CD8-positive, alpha-beta memory T cell (primary cell): ENCODE results near the gene PTGDR2. TPM values are rescaled to one million over a fixed set of nuclear protein-coding genes. Genes with fewer than 3 reads are reported as not detected.
A peak's percentile ranks its signal among the peaks of the same experiment; 100 is the strongest.

Experiments used
- CTCF ChIA-PET: fragments of 350-600 bp; sonication (Branson Sonifier 250); formaldehyde crosslinking; loops from one replicate; lab custom pipeline; 2021; ENCODE audit warnings: antibody characterized with exemption; lab: Charles Lee
- POLR2A ChIA-PET: fragments of 350-600 bp; sonication (Branson Sonifier 250); formaldehyde crosslinking; loops from one replicate; lab custom pipeline; 2021; ENCODE audit warnings: antibody characterized with exemption; lab: Charles Lee
- DNase-seq, 5 donors: peaks; one replicate each; pipeline versions ENCODE4 v3.0.0 to v3.0.0-alpha.2; 2020 to 2022; ENCODE audit warnings: mixed read lengths in 1 of 5
- H3K27ac ChIP-seq: one replicate; pipeline ENCODE4 v1.7.0; 2013; ENCODE audit warnings: low read depth, mild to moderate bottlenecking, low read length, moderate library complexity
- H3K27me3 ChIP-seq: 2 replicates; pipeline ENCODE4 v1.7.0; 2013; ENCODE audit warnings: low read length, mild to moderate bottlenecking; ENCODE audit not compliant: insufficient read depth, poor library complexity, severe bottlenecking
- H3K36me3 ChIP-seq: 2 replicates; pipeline ENCODE4 v1.7.0; 2013; ENCODE audit warnings: mild to moderate bottlenecking, low read length, moderate library complexity; ENCODE audit not compliant: insufficient read depth
- H3K4me1 ChIP-seq: 2 replicates; pipeline ENCODE4 v1.7.0; 2013; ENCODE audit warnings: mild to moderate bottlenecking, low read length, moderate library complexity; ENCODE audit not compliant: insufficient read depth
- H3K4me3 ChIP-seq: 2 replicates; pipeline ENCODE4 v1.7.0; 2013; ENCODE audit warnings: mild to moderate bottlenecking, low read length
- H3K9me3 ChIP-seq: 2 replicates; pipeline ENCODE4 v1.7.0; 2013; ENCODE audit warnings: mild to moderate bottlenecking, low read length
- H3K27ac Mint-ChIP-seq, 8 donors: one replicate each; pipeline ENCODE4 v1.8.0; 2020 to 2021; ENCODE audit warnings: mixed read lengths in 8 of 8, mild to moderate bottlenecking in 6 of 8, inconsistent platforms in 3 of 8, moderate library complexity in 3 of 8
- H3K27me3 Mint-ChIP-seq, 2 donors: one replicate each; pipeline ENCODE4 v1.8.0; 2020 to 2021; ENCODE audit warnings: mixed read lengths in 2 of 2, mild to moderate bottlenecking in 1 of 2, moderate library complexity in 1 of 2
- H3K36me3 Mint-ChIP-seq, 3 donors: one replicate each; pipeline ENCODE4 v1.8.0; 2020 to 2021; ENCODE audit warnings: mixed read lengths in 3 of 3, inconsistent platforms in 1 of 3, mild to moderate bottlenecking in 1 of 3
- H3K4me1 Mint-ChIP-seq, 3 donors: one replicate each; pipeline ENCODE4 v1.8.0; 2020 to 2021; ENCODE audit warnings: mixed read lengths in 3 of 3, inconsistent platforms in 1 of 3, mild to moderate bottlenecking in 1 of 3
- H3K4me3 Mint-ChIP-seq, 7 donors: one replicate each; pipeline ENCODE4 v1.8.0; 2020 to 2021; ENCODE audit warnings: mixed read lengths in 7 of 7, mild to moderate bottlenecking in 6 of 7, moderate library complexity in 4 of 7, inconsistent platforms in 2 of 7
- H3K9me3 Mint-ChIP-seq, 5 donors: one replicate each; pipeline ENCODE4 v1.8.0; 2020 to 2022; ENCODE audit warnings: mixed read lengths in 5 of 5, mild to moderate bottlenecking in 3 of 5, moderate library complexity in 2 of 5, inconsistent platforms in 1 of 5
- polyA plus RNA-seq: library from polyadenylated mRNA; unstranded; fragments of 300-500 nt; fragmentation: Illumina TruSeq; gene quantifications from one replicate; pipeline ENCODE4 v1.2.3, GENCODE V29; 2021
- total RNA-seq, 2 experiments: library from RNA; stranded (reverse); gene quantifications; one replicate each; pipeline ENCODE4 v1.2.3, GENCODE V29; 2021

Gene PTGDR2
- total and polyA plus RNA-seq, 3 experiments from 2014 or later, result 0.28 to 2.2 (median 0.42) TPM

DNA sequence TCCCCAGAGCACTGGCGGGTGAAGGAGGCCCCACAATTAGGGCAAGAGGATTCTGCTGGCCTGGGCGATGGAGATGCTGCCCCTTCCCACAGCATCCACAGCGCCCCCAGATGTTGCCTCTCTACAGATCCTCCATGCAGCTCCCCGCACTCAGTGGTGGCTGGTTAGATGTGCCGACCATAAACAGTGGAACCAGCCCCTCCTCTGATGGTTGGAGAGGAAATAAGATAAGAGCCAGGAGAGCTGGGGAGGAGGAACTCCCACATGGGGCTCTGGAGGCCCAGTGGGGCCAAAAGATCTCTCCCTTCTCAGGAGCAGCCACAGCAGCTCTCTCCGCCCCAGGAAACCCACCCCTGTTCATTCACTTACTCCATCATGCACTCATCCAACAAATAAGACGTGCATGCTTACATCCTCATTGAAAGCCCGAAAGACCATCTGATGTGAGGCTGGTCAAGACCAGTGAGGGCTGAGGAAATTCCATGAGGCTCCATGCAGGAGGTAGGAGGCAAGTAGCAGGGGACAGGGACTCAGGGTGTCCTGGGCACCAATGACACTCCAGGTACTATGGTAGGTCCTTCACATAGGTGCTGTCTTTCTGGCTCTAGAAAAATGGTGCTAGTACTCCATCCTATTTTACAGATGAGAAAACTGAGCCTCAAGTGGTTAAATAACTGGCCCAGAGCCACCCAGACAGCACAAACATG lies 1.5 kb downstream of the PTGDR2 start:
- H3K27me3 Mint-ChIP-seq, result no peaks in the 10 kb centered on the region
- POLR2A ChIA-PET, result no interaction called here

DNA sequence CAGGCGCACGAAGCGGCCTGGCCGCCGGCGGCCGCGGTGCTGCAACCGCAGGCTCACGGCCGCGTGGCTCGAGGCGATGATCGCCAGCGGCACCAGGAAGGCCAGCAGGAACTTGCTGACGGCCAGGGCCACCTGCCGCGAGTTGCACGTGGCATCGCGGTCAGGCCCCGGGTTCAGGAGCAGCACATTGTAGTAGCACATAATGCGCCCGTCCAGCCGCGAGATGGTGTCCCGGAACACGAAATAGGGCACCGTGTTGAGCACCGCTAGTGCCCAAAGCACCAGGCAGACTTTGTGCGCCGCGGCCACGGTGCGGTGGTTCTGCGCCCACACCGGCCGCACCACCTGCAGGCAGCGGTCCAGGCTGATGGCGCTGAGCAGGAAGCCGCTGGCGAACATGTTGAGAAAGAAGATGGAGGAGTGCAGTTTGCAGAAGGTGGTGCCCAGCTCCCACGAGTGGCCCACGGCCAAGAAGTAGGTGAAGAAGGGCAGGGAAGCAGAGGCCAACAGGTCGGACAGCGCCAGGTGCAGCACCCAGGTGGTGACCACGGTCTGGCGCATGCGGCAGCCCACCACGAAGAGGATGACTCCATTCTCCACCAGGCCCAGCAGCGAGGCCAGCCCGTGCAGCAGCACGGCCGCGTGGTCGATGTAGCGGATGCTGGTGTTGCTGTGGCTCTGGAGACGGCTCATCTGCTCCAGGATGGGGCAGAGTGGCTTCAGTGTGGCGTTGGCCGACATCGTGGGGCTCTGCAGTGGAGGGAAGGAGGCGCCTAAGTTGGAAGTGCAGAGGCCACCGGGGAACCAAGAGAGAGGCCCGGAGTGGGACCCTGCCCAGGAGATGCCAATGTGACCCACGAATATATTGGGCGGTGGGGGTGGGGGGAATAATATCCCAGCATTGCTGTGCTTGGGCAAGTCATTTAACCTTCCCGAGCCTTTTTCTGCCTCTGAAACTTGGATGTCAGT lies 2.5 kb downstream of the PTGDR2 start:
- Mint-ChIP-seq H3K27me3 (no peaks in the 10 kb centered on the region), H3K4me1 (peaks cover 5 to 25% (median 23%) of the 10 kb centered on the region in 3 donors), H3K36me3 (peaks cover 8 to 43% (median 14%) of the 10 kb centered on the region in 3 donors), H3K9me3 (no peaks in the 10 kb centered on the region), H3K27ac (no peak overlapping the region), H3K4me3 (no peak overlapping the region)
- Histone ChIP-seq H3K4me3 (no peak overlapping the region), H3K36me3 (peaks cover 12% of the 10 kb centered on the region), H3K4me1 (peaks cover 1% of the 10 kb centered on the region), H3K9me3 (no peaks in the 10 kb centered on the region), H3K27me3 (no peaks in the 10 kb centered on the region), H3K27ac (peak overlapping the region; percentile 38)
- ChIA-PET CTCF (interaction anchor here (1.3 to 2.2 kb wide), 2 partner anchors 22 to 34 kb away, joined by 4 to 7 read pairs; no protein-coding TSS in a partner anchor), POLR2A (no interaction called here)
- peak in 1 of 5 donors; percentile 39 for DNase-seq

More for the DNA sequence above, 1.5 kb downstream of the PTGDR2 start:
- DNase-seq, result peak in 1 of 5 donors; percentile 34
- H3K4me1 ChIP-seq, result peaks cover 9% of the 10 kb centered on the region
- no peaks in the 10 kb centered on the region for H3K9me3 Mint-ChIP-seq
- H3K36me3 Mint-ChIP-seq, result peaks cover 8 to 33% (median 10%) of the 10 kb centered on the region in 3 donors
- CTCF ChIA-PET, result interaction anchor here (2.2 kb wide), 1 partner anchor 23 kb away, joined by 7 read pairs; no protein-coding TSS in a partner anchor
- peak overlapping the region in 1 of 8 donors; percentile 70 for H3K27ac Mint-ChIP-seq
- H3K36me3 ChIP-seq, result peaks cover 12% of the 10 kb centered on the region
- no peaks in the 10 kb centered on the region for H3K9me3 ChIP-seq
- H3K4me3 ChIP-seq, result no peak overlapping the region
- H3K4me3 Mint-ChIP-seq, result peak overlapping the region in 1 of 7 donors; percentile 85
- peak overlapping the region; percentile 38 for H3K27ac ChIP-seq
- no peaks in the 10 kb centered on the region for H3K27me3 ChIP-seq
- H3K4me1 Mint-ChIP-seq, result peaks cover 14 to 35% (median 33%) of the 10 kb centered on the region in 3 donors

DNA sequence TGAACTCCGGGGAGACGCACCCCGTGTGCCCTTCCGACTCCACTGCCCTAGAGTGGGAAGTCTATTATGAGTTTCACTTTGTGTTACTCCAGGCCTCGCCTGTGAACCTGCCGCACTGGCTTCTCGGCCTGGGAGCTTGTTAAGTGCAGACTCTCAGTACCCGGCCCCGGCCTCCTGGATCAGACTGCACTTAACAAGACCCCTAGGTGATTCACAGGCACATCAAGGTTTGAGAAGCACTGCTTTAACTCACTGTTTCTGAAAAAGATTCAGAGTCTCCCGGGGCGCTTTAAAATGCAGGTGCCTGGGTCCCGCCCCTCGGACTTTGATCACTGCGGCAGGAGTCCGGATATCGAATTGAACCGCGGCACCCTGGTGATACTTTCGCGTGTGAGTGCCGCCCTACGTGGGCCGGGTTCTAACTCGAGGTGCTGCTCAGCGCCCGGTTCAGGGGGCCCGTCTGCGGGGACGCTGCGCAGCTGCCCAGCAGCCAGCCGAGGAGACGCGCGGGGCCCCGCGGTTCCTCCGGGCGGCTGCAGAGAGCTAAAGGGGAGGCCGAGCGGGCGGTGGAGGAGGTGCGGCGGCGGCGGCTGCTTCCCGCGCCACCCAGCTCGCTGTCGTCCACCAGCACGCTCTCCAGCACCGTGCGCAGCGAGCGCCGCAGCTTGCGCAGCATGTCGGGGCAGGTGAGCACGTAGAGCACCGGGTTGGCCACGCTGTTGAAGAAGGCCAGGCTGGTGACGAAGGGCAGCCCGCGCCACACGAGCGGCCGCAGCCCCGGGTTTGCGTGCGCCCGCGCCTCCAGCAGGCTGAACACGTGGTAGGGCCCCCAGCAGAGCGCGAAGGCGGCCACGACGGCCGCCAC lies 3.4 kb downstream of the PTGDR2 start:
- Mint-ChIP-seq H3K27me3 (no peaks in the 10 kb centered on the region), H3K9me3 (no peaks in the 10 kb centered on the region), H3K36me3 (peaks cover 8 to 50% (median 15%) of the 10 kb centered on the region in 3 donors), H3K4me3 (peak overlapping the region in 1 of 7 donors; percentile 13), H3K4me1 (peaks cover 2 to 16% (median 14%) of the 10 kb centered on the region in 3 donors), H3K27ac (peak overlapping the region in 1 of 8 donors; percentile 74)
- Histone ChIP-seq H3K4me1 (no peaks in the 10 kb centered on the region), H3K9me3 (no peaks in the 10 kb centered on the region), H3K4me3 (no peak overlapping the region), H3K27ac (no peak overlapping the region), H3K36me3 (peaks cover 12% of the 10 kb centered on the region), H3K27me3 (no peaks in the 10 kb centered on the region)
- no peak for DNase-seq
- ChIA-PET POLR2A (no interaction called here), CTCF (interaction anchor here (1.3 kb wide), 1 partner anchor 35 kb away, joined by 4 read pairs; no protein-coding TSS in a partner anchor)

DNA sequence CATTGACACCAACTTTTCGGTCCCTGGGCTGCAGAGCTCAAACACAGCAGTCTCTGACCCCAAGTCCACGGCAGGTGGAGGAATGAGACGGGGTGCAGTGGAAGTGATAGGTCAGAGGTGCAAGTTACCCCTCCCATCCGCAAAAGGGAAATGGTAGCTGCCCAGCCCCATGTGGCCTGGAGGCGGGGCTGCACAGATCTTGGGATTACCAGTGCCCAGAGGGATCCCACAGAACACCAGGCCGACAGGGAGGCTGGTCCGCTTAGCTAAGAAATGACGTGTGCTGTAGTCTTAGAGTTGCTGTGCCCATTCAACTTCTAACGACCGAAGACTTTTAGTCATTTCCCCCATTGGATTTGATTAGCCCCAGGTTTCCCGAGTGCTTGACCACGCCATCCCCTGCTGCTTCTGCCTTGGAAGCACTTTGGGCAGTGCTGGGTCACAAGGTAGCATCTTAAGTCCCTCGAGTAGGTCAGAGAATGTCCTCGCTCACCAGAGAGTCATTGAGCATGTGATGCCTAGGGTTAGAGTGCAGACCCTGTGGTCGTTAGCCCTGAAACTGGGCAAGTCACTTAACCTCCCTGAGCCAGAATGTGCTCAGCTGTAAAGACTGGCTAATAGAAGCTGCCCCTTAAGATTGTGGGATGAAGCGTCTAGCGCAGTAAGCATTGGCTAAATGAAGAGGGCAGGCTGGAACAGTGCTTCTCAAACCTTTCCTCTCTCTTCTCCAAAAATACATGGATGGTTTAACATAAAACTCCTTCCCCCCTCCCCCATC lies 4.2 kb downstream of the PTGDR2 start:
- H3K36me3 Mint-ChIP-seq, result peaks cover 8 to 55% (median 15%) of the 10 kb centered on the region in 3 donors
- no peaks in the 10 kb centered on the region for H3K9me3 ChIP-seq
- peak overlapping the region in 1 of 8 donors; percentile 74 for H3K27ac Mint-ChIP-seq
- no peaks in the 10 kb centered on the region for H3K27me3 Mint-ChIP-seq
- ChIA-PET CTCF (interaction anchor here (1.3 to 1.7 kb wide), 3 partner anchors 15 to 36 kb away, joined by 4 to 7 read pairs (median 4); no protein-coding TSS in a partner anchor), POLR2A (no interaction called here)
- DNase-seq, result no peak
- H3K4me1 Mint-ChIP-seq, result peaks cover 2 to 16% (median 8%) of the 10 kb centered on the region in 3 donors
- H3K4me1 ChIP-seq, result no peaks in the 10 kb centered on the region
- peaks cover 12% of the 10 kb centered on the region for H3K36me3 ChIP-seq
- H3K4me3 Mint-ChIP-seq, result peak overlapping the region in 1 of 7 donors; percentile 6
- no peak overlapping the region for H3K27ac ChIP-seq
- no peaks in the 10 kb centered on the region for H3K27me3 ChIP-seq
- no peaks in the 10 kb centered on the region for H3K9me3 Mint-ChIP-seq
- no peak overlapping the region for H3K4me3 ChIP-seq

DNA sequence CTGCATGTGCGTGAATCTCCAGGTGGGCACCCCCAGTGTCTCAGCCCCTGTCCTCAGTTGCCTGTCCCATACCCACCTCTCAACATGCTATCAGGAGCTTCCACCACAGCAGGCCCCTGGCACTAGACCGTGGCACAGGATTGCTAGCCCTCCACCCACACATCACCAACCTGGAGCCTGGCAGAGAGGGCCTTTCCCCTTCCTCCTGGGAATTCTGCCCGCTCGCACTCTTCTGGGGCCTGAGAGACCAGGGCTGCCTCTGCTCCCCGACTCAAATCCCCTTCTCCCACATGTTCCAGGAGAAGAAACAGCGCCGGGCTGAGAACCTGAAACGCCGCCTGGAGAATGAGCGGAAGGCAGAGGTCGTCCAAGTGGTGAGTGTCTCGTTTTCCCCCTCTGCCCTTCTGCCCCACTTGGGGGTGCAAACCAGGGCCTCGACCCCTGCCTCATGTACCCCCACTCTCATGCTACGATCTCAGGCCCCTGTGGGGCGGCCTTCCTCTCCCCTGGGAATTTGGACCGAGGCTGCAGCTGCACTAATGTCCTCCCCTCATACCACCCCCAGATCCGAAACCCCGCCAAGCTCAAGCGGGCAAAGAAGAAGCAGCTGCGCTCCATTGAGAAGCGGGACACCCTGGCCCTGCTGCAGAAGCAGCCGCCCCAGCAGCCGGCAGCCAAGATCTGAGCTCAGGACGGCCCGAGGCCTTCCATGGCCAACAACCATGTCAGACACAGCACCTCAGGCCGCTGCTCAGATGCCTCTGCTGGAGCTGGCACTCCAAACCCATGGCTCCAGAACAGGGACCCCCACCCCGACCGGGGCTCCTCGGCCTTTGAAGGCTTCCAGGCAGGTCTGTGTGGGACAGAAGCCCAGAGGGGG lies 5.9 kb downstream of the PTGDR2 start:
- Mint-ChIP-seq H3K9me3 (no peaks in the 10 kb centered on the region), H3K27ac (no peak overlapping the region), H3K27me3 (no peaks in the 10 kb centered on the region), H3K4me1 (peaks cover 6 to 19% (median 7%) of the 10 kb centered on the region in 3 donors), H3K36me3 (peaks cover 8 to 60% (median 15%) of the 10 kb centered on the region in 3 donors), H3K4me3 (no peak overlapping the region)
- H3K9me3 ChIP-seq, result no peaks in the 10 kb centered on the region
- H3K27me3 ChIP-seq, result no peaks in the 10 kb centered on the region
- POLR2A ChIA-PET, result no interaction called here
- H3K4me1 ChIP-seq, result peaks cover 2% of the 10 kb centered on the region
- CTCF ChIA-PET, result interaction anchor here (1.4 to 1.7 kb wide), 3 partner anchors 17 to 51 kb away, joined by 3 to 7 read pairs (median 4); no protein-coding TSS in a partner anchor
- H3K4me3 ChIP-seq, result no peak overlapping the region
- no peak overlapping the region for H3K27ac ChIP-seq
- DNase-seq, result no peak
- peaks cover 12% of the 10 kb centered on the region for H3K36me3 ChIP-seq

DNA sequence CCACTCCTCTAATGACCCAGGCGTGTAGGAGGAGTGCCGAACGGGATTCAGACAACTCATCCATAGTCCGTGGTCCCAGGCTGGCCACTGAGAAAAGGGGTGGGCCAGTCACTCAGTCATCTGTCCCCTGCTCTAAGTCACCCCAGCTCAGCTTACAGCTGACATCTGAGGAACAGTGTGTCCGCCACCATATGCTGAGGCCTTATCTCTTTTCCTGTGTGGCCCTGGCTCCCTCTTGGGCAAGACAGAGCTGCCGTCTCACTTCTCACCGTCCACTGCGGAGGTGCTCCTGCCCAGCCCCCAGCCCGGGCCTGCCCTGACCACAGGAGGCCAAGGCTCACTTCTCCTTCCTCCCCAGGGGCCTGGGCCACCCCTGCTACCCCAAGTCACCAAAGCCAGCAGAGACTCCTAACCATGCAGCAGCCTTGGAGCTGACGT lies 7.0 kb downstream of the PTGDR2 start:
- no peaks in the 10 kb centered on the region for H3K27me3 Mint-ChIP-seq
- H3K36me3 Mint-ChIP-seq, result peaks cover 8 to 61% (median 15%) of the 10 kb centered on the region in 3 donors
- no peak for DNase-seq
- ChIA-PET CTCF (interaction anchor here (1.4 kb wide), 1 partner anchor 53 kb away, joined by 3 read pairs; no protein-coding TSS in a partner anchor), POLR2A (no interaction called here)
- Histone ChIP-seq H3K4me1 (peaks cover 14% of the 10 kb centered on the region), H3K9me3 (no peaks in the 10 kb centered on the region), H3K27ac (no peak overlapping the region), H3K4me3 (no peak overlapping the region), H3K27me3 (no peaks in the 10 kb centered on the region), H3K36me3 (peaks cover 12% of the 10 kb centered on the region)
- peaks cover 17 to 23% (median 19%) of the 10 kb centered on the region in 3 donors for H3K4me1 Mint-ChIP-seq
- H3K27ac Mint-ChIP-seq, result peak overlapping the region in 1 of 8 donors; percentile 54
- H3K9me3 Mint-ChIP-seq, result no peaks in the 10 kb centered on the region
- H3K4me3 Mint-ChIP-seq, result no peak overlapping the region
